Suppressor macrophage (primary cell): Measurements from ENCODE around the gene EN1.

Experiments
- DNase-seq, 4 experiments: peaks; one replicate each; pipeline ENCODE4 v3.0.0-alpha.2; 2020 to 2022

Gene EN1

GRCh38 chr2:118842661-118843482 lies 4.6 kb downstream of the EN1 start:
- no peak for DNase-seq

GRCh38 chr2:118841828-118842461 lies 5.5 kb downstream of the EN1 start:
- DNase-seq = peak in 1 of 4 experiments; percentile 40

GRCh38 chr2:118841450-118841827 lies 6.0 kb downstream of the EN1 start:
- no peak for DNase-seq

GRCh38 chr2:118838741-118839455 lies 8.6 kb downstream of the EN1 start:
- DNase-seq = no peak

GRCh38 chr2:118837621-118838020 lies 9.8 kb downstream of the EN1 start:
- DNase-seq = no peak

GRCh38 chr2:118837067-118837466 lies 10.4 kb downstream of the EN1 start:
- no peak for DNase-seq

GRCh38 chr2:118836411-118836930 lies 11.0 kb downstream of the EN1 start:
- DNase-seq = no peak

- no peak for DNase-seq
These were observed 11.6 kb downstream of the EN1 start for GRCh38 chr2:118835746-118836410.

- DNase-seq = no peak
These were observed 12.3 kb downstream of the EN1 start for GRCh38 chr2:118834901-118835745.

GRCh38 chr2:118834440-118834810 lies 13.0 kb downstream of the EN1 start:
- DNase-seq = no peak

- no peak for DNase-seq
These were observed 13.6 kb downstream of the EN1 start for GRCh38 chr2:118833716-118834439.

- DNase-seq = no peak
These were observed 14.4 kb downstream of the EN1 start for GRCh38 chr2:118832791-118833715.

GRCh38 chr2:118832071-118832790 lies 15.2 kb downstream of the EN1 start:
- no peak for DNase-seq

- no peak for DNase-seq
These were observed 16.6 kb downstream of the EN1 start for GRCh38 chr2:118830881-118831280.

GRCh38 chr2:118830118-118830517 lies 17.3 kb downstream of the EN1 start:
- DNase-seq = no peak

GRCh38 chr2:118826093-118826492 lies 21.4 kb downstream of the EN1 start:
- DNase-seq = no peak

GRCh38 chr2:118823633-118824032 lies 23.8 kb downstream of the EN1 start:
- no peak for DNase-seq

GRCh38 chr2:118822572-118822971 lies 24.9 kb downstream of the EN1 start:
- DNase-seq = no peak

- DNase-seq = no peak
These were observed 25.4 kb downstream of the EN1 start for GRCh38 chr2:118822015-118822414.
